ENCODE measurements around the gene WDR59. TPM values are rescaled to one million over a fixed set of nuclear protein-coding genes. Genes with fewer than 3 reads are reported as not detected.

Gene WDR59
- total RNA-seq, 1 donor from 2014 or later = 64.0 TPM

GRCh38 chr16:74926805-74927204 lies 58.1 kb downstream of the WDR59 start:
- no peak for DNase-seq (ENCODE audit: low spot score)
- no peak overlapping the region for H3K27ac Mint-ChIP-seq
- H3K9me3 ChIP-seq (ENCODE audit: low read depth) = no peaks in the 10 kb centered on the region
- H3K27me3 ChIP-seq = no peaks in the 10 kb centered on the region
- H3K27me3 Mint-ChIP-seq (ENCODE audit: insufficient read depth, low read depth) = no peaks in the 10 kb centered on the region
- no peak overlapping the region for H3K9ac ChIP-seq
- H3K36me3 Mint-ChIP-seq = peaks cover 4% of the 10 kb centered on the region
- H3K27ac ChIP-seq = no peak overlapping the region
- H4K20me1 ChIP-seq (ENCODE audit: low read depth) = peaks cover 5% of the 10 kb centered on the region
- H3K4me1 ChIP-seq = no peaks in the 10 kb centered on the region
- peaks cover 5% of the 10 kb centered on the region for H3K36me3 ChIP-seq
- H3K4me3 ChIP-seq = no peak overlapping the region
- no peaks in the 10 kb centered on the region for H3F3A ChIP-seq (ENCODE audit: low read depth)
- H3K4me3 Mint-ChIP-seq = no peak overlapping the region
- TF ChIP-seq EZH2phosphoT487 (IDR thresholded peaks at IDR 0.05) (no peak), EZH2 (IDR thresholded peaks at IDR 0.05) (no peak)
- TF ChIP-seq, protein P1, sequence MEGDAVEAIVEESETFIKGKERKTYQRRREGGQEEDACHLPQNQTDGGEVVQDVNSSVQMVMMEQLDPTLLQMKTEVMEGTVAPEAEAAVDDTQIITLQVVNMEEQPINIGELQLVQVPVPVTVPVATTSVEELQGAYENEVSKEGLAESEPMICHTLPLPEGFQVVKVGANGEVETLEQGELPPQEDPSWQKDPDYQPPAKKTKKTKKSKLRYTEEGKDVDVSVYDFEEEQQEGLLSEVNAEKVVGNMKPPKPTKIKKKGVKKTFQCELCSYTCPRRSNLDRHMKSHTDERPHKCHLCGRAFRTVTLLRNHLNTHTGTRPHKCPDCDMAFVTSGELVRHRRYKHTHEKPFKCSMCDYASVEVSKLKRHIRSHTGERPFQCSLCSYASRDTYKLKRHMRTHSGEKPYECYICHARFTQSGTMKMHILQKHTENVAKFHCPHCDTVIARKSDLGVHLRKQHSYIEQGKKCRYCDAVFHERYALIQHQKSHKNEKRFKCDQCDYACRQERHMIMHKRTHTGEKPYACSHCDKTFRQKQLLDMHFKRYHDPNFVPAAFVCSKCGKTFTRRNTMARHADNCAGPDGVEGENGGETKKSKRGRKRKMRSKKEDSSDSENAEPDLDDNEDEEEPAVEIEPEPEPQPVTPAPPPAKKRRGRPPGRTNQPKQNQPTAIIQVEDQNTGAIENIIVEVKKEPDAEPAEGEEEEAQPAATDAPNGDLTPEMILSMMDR (IDR thresholded peaks at IDR 0.05) = no peak
- H3K9me3 Mint-ChIP-seq = no peaks in the 10 kb centered on the region
- no peak overlapping the region for H2AFZ ChIP-seq (replicated peaks)
- no peaks in the 10 kb centered on the region for H3K79me2 ChIP-seq (ENCODE audit: low read depth)
- no peak overlapping the region for H3K4me2 ChIP-seq
- H3K4me1 Mint-ChIP-seq = no peaks in the 10 kb centered on the region

DNA sequence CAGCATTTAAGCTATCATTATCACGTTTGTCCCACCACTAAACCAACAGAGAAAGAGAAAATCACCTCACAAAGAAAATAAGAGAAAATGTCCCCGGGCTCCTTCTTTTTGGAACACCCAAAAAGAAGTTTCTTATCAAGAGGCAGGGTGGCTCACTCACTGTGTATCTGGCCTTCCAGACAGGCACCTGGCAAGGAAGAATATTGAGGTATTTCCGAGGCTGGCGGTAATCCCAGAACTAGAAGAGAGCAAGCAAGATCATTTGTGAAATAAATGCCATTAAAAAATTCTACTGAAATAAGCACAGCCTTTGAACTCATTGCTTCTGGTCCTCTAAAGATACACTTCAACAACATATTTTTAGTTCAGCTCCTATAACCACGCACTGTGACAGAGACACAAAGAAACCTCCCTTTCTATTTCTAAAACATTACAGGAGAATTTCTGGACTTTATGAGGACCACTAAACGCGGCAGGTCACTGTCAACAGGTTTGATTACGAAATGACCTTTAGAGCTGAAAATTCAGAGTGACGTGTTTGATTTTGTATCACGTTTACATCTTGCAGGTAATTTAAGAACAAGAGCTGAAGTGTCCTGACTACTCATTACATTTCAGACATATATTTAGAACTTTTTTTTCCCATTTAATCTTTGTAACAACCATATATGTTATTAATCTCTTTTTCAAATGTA lies 61.0 kb downstream of the WDR59 start:
- Mint-ChIP-seq H3K27me3 (ENCODE audit: insufficient read depth, low read depth) (no peaks in the 10 kb centered on the region), H3K4me3 (no peak overlapping the region), H3K27ac (no peak overlapping the region), H3K36me3 (peaks cover 16% of the 10 kb centered on the region), H3K4me1 (no peaks in the 10 kb centered on the region), H3K9me3 (no peaks in the 10 kb centered on the region)
- Histone ChIP-seq H3K4me3 (no peak overlapping the region), H3K79me2 (ENCODE audit: low read depth) (no peaks in the 10 kb centered on the region), H3K27me3 (no peaks in the 10 kb centered on the region), H3K36me3 (peaks cover 5% of the 10 kb centered on the region), H3K4me2 (no peak overlapping the region), H2AFZ (replicated peaks) (no peak overlapping the region), H4K20me1 (ENCODE audit: low read depth) (no peaks in the 10 kb centered on the region), H3F3A (ENCODE audit: low read depth) (no peaks in the 10 kb centered on the region), H3K4me1 (no peaks in the 10 kb centered on the region), H3K9ac (no peak overlapping the region), H3K27ac (no peak overlapping the region), H3K9me3 (ENCODE audit: low read depth) (no peaks in the 10 kb centered on the region)
- TF ChIP-seq, protein P1 (IDR thresholded peaks at IDR 0.05) = no peak
- TF ChIP-seq EZH2 (IDR thresholded peaks at IDR 0.05) (no peak), EZH2phosphoT487 (IDR thresholded peaks at IDR 0.05) (no peak)
- DNase-seq (ENCODE audit: low spot score) = no peak

- no peak overlapping the region for H3K9ac ChIP-seq
- no peaks in the 10 kb centered on the region for H3K79me2 ChIP-seq (ENCODE audit: low read depth)
- no peaks in the 10 kb centered on the region for H3K9me3 ChIP-seq (ENCODE audit: low read depth)
- no peak overlapping the region for H3K4me2 ChIP-seq
- no peaks in the 10 kb centered on the region for H3K4me1 Mint-ChIP-seq
- TF ChIP-seq EZH2 (IDR thresholded peaks at IDR 0.05) (no peak), EZH2phosphoT487 (IDR thresholded peaks at IDR 0.05) (no peak)
- TF ChIP-seq, protein P1 (IDR thresholded peaks at IDR 0.05) = no peak
- H4K20me1 ChIP-seq (ENCODE audit: low read depth) = no peaks in the 10 kb centered on the region
- H3K27me3 Mint-ChIP-seq (ENCODE audit: insufficient read depth, low read depth) = no peaks in the 10 kb centered on the region
- H3K4me1 ChIP-seq = no peaks in the 10 kb centered on the region
- no peaks in the 10 kb centered on the region for H3K9me3 Mint-ChIP-seq
- no peak overlapping the region for H3K27ac Mint-ChIP-seq
- no peak overlapping the region for H3K27ac ChIP-seq
- H3K4me3 ChIP-seq = no peak overlapping the region
- H3K27me3 ChIP-seq = no peaks in the 10 kb centered on the region
- no peak overlapping the region for H3K4me3 Mint-ChIP-seq
- peaks cover 9% of the 10 kb centered on the region for H3K36me3 ChIP-seq
- H3K36me3 Mint-ChIP-seq = peaks cover 22% of the 10 kb centered on the region
- H3F3A ChIP-seq (ENCODE audit: low read depth) = no peaks in the 10 kb centered on the region
- no peak overlapping the region for H2AFZ ChIP-seq (replicated peaks)
- no peak for DNase-seq (ENCODE audit: low spot score)
Measured at GRCh38 chr16:74922150-74923138, 62.5 kb downstream of the WDR59 start.

Measured in neural progenitor cell (in vitro differentiated cells).